ENCODE data around the gene NBPF1. TPM values are rescaled to one million over a fixed set of nuclear protein-coding genes. Genes with fewer than 3 reads are reported as not detected.
"Not testable (repeated sequence)": the region's sequence is repeated elsewhere in the genome, so short reads cannot be mapped to it uniquely, and the experiment has no call there.

Gene NBPF1
- total and polyA plus RNA-seq, 9 of the 15 experiments (the other 6 are each of a cell fraction or from before 2014, with no cell fraction given) = 5.2 to 42.6 (median 24.1) TPM

- WGBS (ENCODE audit: insufficient coverage, low coverage, missing lambda C conversion rate) = 14% methylated on average over 3 of the region's 3 CpGs
- intact Hi-C loops (cut with micrococcal nuclease) = loop anchor here (5.0 kb wide), 1 partner anchor 93 kb away; the partner anchor contains the start of gene NBPF1
These were observed 94.5 kb downstream of the NBPF1 start for GRCh38 chr1:16518913-16519254.

More at GRCh38 chr1:16518913-16519254, 94.5 kb downstream of the NBPF1 start:
- H3K4me3 ChIP-seq; H3K79me2 ChIP-seq (ENCODE audit: control insufficient read depth, insufficient read depth, low read length); POLR2A ChIA-PET; H3K9me3 ChIP-seq (replicated peaks; ENCODE audit: control insufficient read depth, insufficient read depth, low read depth, low read length); CTCF ChIA-PET (ENCODE audit: low intra/inter-chr PET ratio); H3K36me3 ChIP-seq (ENCODE audit: control insufficient read depth, insufficient read depth, low read length); H4K20me1 ChIP-seq (replicated peaks; ENCODE audit: control insufficient read depth, insufficient read depth, low read length); BruUV-seq (replicated peaks); H3K27me3 ChIP-seq (ENCODE audit: control insufficient read depth in 2 of 2, insufficient read depth in 2 of 2, low read length in 2 of 2); H2AFZ ChIP-seq (ENCODE audit: low read depth, low read length); H3K9ac ChIP-seq (ENCODE audit: insufficient read depth in 1 of 2, low read depth in 2 of 2, low read length in 2 of 2); DNase-seq (ENCODE audit: extremely low read depth in 1 of 4, low spot score in 3 of 4); H3K9me1 ChIP-seq (ENCODE audit: control insufficient read depth, insufficient read depth, low read length); FAIRE-seq; H3K27ac ChIP-seq (ENCODE audit: extremely low read depth, low read depth, low read length): not testable (repeated sequence)
- peak; percentile 44 for TF ChIP-seq RFX1 (IDR thresholded peaks at IDR 0.05)
- peak; percentile 91 for TF ChIP-seq PKNOX1 (IDR thresholded peaks at IDR 0.05)
- Histone ChIP-seq H3K4me1 (replicated peaks in 1 of 2; ENCODE audit: control insufficient read depth in 2 of 2, insufficient read depth in 2 of 2, low read length in 2 of 2) (peaks cover 8 to 13% of the 10 kb centered on the region in 2 experiments), H3K4me2 (ENCODE audit: insufficient read depth, low read length) (peak overlapping the region; percentile 59)
- in situ Hi-C loops (cut with MboI) = loop anchor here (25.0 kb wide), 1 partner anchor 93 kb away; the partner anchor contains the start of gene NBPF1
- peak; percentile 62; the same call in 2 of the 3 replicates for ATAC-seq
